ENCODE results near the gene DPYSL5.

The DPYSL5 gene

GRCh38 chr2:26993768-26994167, 145.8 kb downstream of the DPYSL5 start:
- no peak for DNase-seq (ENCODE audit: low read depth)

GRCh38 chr2:26994983-26995382, 147.1 kb downstream of the DPYSL5 start:
- no peak for DNase-seq (ENCODE audit: low read depth)

DNA sequence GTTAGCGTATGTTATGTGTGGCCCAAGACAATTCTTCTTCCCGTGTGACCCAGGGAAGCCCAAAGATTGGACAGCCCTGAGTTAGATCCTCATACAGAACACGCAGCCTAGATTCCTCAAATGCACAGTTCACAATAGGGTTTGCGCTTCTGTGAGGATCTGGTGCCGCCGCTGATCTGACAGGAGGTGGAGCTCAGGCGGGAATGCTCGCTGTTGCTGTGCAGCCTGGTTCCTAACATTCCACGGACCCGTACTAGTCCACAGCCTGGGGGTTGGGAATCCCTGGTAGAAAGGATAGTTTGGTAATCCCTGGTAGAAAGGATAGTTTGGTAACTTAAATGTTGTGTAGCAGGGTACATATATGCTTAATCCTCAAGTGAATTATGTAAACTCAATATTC, 149.5 kb downstream of the DPYSL5 start:
- no peak for DNase-seq (ENCODE audit: low read depth)

- no peak for DNase-seq (ENCODE audit: low read depth)
Measured at GRCh38 chr2:26998323-26998722, 150.4 kb downstream of the DPYSL5 start.

All from stromal cell of bone marrow (primary cell).